22Rv1 (cell line): ENCODE results near the gene NR2F6.

Source experiments
- ZFX ChIP-seq: fragments of 450-650 bp; IDR thresholded peaks from 2 replicates; pipeline ENCODE4 v1.6.1; 2017; ENCODE audit warnings: antibody characterized with exemption, borderline replicate concordance
- TF ChIP-seq, protein P1 (sequence below): fragments of 450-650 bp; IDR thresholded peaks from 2 replicates; pipeline ENCODE4 v1.5.1; 2017; ENCODE audit warnings: mild to moderate bottlenecking

DNA sequence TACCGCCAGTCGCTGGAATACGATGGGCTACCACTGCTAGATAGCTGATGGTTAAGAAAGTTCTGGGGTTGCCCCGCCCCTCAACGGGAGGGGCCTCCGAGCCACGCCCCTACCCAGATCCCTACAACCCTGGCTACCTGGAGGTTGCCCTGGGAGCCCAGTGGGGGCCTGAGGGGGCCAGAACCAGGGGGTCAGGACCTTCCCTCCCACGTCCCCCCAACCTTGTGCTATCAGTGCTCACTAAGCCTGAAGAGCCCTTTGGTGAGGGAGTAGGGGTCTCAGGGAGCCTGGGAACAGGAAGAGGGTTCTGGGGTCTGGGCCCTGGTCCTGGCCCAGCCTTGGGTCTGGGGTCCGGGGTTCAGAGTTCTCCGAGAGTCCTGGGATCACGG is 10.8 kb downstream of the NR2F6 start:
- TF ChIP-seq, protein P1, sequence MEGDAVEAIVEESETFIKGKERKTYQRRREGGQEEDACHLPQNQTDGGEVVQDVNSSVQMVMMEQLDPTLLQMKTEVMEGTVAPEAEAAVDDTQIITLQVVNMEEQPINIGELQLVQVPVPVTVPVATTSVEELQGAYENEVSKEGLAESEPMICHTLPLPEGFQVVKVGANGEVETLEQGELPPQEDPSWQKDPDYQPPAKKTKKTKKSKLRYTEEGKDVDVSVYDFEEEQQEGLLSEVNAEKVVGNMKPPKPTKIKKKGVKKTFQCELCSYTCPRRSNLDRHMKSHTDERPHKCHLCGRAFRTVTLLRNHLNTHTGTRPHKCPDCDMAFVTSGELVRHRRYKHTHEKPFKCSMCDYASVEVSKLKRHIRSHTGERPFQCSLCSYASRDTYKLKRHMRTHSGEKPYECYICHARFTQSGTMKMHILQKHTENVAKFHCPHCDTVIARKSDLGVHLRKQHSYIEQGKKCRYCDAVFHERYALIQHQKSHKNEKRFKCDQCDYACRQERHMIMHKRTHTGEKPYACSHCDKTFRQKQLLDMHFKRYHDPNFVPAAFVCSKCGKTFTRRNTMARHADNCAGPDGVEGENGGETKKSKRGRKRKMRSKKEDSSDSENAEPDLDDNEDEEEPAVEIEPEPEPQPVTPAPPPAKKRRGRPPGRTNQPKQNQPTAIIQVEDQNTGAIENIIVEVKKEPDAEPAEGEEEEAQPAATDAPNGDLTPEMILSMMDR = no peak
- no peak for TF ChIP-seq ZFX
